G401 (cell line): ENCODE data around the gene CSGALNACT2. TPM values are rescaled to one million over a fixed set of nuclear protein-coding genes. Genes with fewer than 3 reads are reported as not detected.
"Not testable (repeated sequence)": the region's sequence is repeated elsewhere in the genome, so short reads cannot be mapped to it uniquely, and the experiment has no call there.

Experiments
- DNase-seq: peaks from one replicate; pipeline ENCODE4 v3.0.0-alpha.2; 2015; ENCODE audit warnings: low spot score
- in situ Hi-C: cut with HindIII; loops from 2 replicates; pipeline ENCODE4 v1.10.0; 2016; ENCODE audit warnings: low sequenced_read_pairs, mixed read lengths
- total RNA-seq: library from RNA; depleted of rRNA; stranded (reverse); fragments of >200 nt; shearing (Covaris generic); gene quantifications from 2 replicates; pipeline ENCODE4 v1.2.3, GENCODE V29; 2014

CSGALNACT2 gene
- total RNA-seq, 1 experiment from 2014 or later, result 9.2 TPM

GRCh38 chr10:43167498-43167889 lies 29.2 kb downstream of the CSGALNACT2 start:
- no peak for DNase-seq
- in situ Hi-C loops, result no loop called here

- no peak for DNase-seq
- in situ Hi-C loops, result no loop called here
These were observed 32.2 kb downstream of the CSGALNACT2 start for GRCh38 chr10:43170491-43170890.

GRCh38 chr10:43172645-43173044 lies 34.4 kb downstream of the CSGALNACT2 start:
- in situ Hi-C loops, result no loop called here
- no peak for DNase-seq

- peak; percentile 13 for DNase-seq
- in situ Hi-C loops, result no loop called here
These were observed 34.9 kb downstream of the CSGALNACT2 start for GRCh38 chr10:43173120-43173519.

GRCh38 chr10:43174969-43175368 lies 36.7 kb downstream of the CSGALNACT2 start:
- in situ Hi-C loops, result no loop called here
- DNase-seq, result no peak

GRCh38 chr10:43176271-43176670 lies 38.0 kb downstream of the CSGALNACT2 start:
- DNase-seq, result no peak
- in situ Hi-C loops, result no loop called here

- in situ Hi-C loops, result no loop called here
- DNase-seq, result no peak
These were observed 39.4 kb downstream of the CSGALNACT2 start for GRCh38 chr10:43177595-43177994.

GRCh38 chr10:43181146-43181545 lies 42.9 kb downstream of the CSGALNACT2 start:
- in situ Hi-C loops, result no loop called here
- no peak for DNase-seq

- in situ Hi-C loops, result not testable (repeated sequence)
These were observed 45.5 kb downstream of the CSGALNACT2 start for GRCh38 chr10:43183764-43184163.

GRCh38 chr10:43186150-43186549 lies 47.9 kb downstream of the CSGALNACT2 start:
- no peak for DNase-seq
- in situ Hi-C loops, result no loop called here

More at GRCh38 chr10:43183764-43184163, 45.5 kb downstream of the CSGALNACT2 start:
- DNase-seq, result not testable (repeated sequence)

GRCh38 chr10:43187213-43187612 lies 49.0 kb downstream of the CSGALNACT2 start:
- no peak for DNase-seq
- in situ Hi-C loops, result no loop called here

GRCh38 chr10:43188702-43189101 lies 50.5 kb downstream of the CSGALNACT2 start:
- DNase-seq, result no peak
- in situ Hi-C loops, result no loop called here

GRCh38 chr10:43190289-43190688 lies 52.0 kb downstream of the CSGALNACT2 start:
- DNase-seq, result no peak
- in situ Hi-C loops, result no loop called here

- in situ Hi-C loops, result no loop called here
- DNase-seq, result no peak
These were observed 52.5 kb downstream of the CSGALNACT2 start for GRCh38 chr10:43190775-43191174.

GRCh38 chr10:43192884-43193283 lies 54.6 kb downstream of the CSGALNACT2 start:
- DNase-seq, result no peak
- in situ Hi-C loops, result no loop called here

GRCh38 chr10:43193496-43194080 lies 55.3 kb downstream of the CSGALNACT2 start:
- no peak for DNase-seq
- in situ Hi-C loops, result no loop called here

GRCh38 chr10:43194266-43194665 lies 56.0 kb downstream of the CSGALNACT2 start:
- in situ Hi-C loops, result no loop called here
- DNase-seq, result no peak

GRCh38 chr10:43194859-43195258 lies 56.6 kb downstream of the CSGALNACT2 start:
- in situ Hi-C loops, result no loop called here
- DNase-seq, result no peak

GRCh38 chr10:43195557-43195956 lies 57.3 kb downstream of the CSGALNACT2 start:
- no peak for DNase-seq
- in situ Hi-C loops, result no loop called here

GRCh38 chr10:43196131-43196980 lies 58.1 kb downstream of the CSGALNACT2 start:
- DNase-seq, result no peak
- in situ Hi-C loops, result no loop called here
